ENCODE results near the gene DUSP7.

GRCh38 chr3:52021489-52022268, 34.7 kb downstream of the DUSP7 start:
- TF ChIP-seq CTCF (IDR thresholded peaks at IDR 0.05) (no peak), POLR2A (IDR thresholded peaks at IDR 0.05) (no peak)
